Neural progenitor cell (in vitro differentiated cells): Measurements from ENCODE around the gene TSEN54. TPM values are rescaled to one million over a fixed set of nuclear protein-coding genes. Genes with fewer than 3 reads are reported as not detected.
A peak's percentile ranks its signal among the peaks of the same experiment; 100 is the strongest.

Experiments used
- DNase-seq: peaks from one replicate; pipeline ENCODE4 v3.0.0-alpha.2; 2016; ENCODE audit warnings: low spot score
- H2AFZ ChIP-seq: fragments of 200-600 bp; sonication (generic); replicated peaks from 2 replicates; pipeline ENCODE4 v1.6.1; 2016; ENCODE audit warnings: antibody characterized with exemption
- H3F3A ChIP-seq: fragments of 200-600 bp; sonication (generic); 2 replicates; pipeline ENCODE4 v1.6.1; 2016; ENCODE audit warnings: antibody characterized with exemption, low read depth
- H3K27ac ChIP-seq: fragments of 200-600 bp; sonication (generic); 2 replicates; pipeline ENCODE4 v1.5.1; 2016; ENCODE audit warnings: mild to moderate bottlenecking
- H3K27me3 ChIP-seq: fragments of 200-600 bp; sonication (generic); 2 replicates; pipeline ENCODE4 v1.6.1; 2016; ENCODE audit warnings: mild to moderate bottlenecking, moderate library complexity
- H3K36me3 ChIP-seq: fragments of 200-600 bp; sonication (generic); 2 replicates; pipeline ENCODE4 v1.5.1; 2016
- H3K4me1 ChIP-seq: fragments of 200-600 bp; sonication (generic); 2 replicates; pipeline ENCODE4 v1.6.1; 2016; ENCODE audit warnings: mixed run types
- H3K4me2 ChIP-seq: fragments of 200-600 bp; sonication (generic); 2 replicates; pipeline ENCODE4 v1.6.1; 2016
- H3K4me3 ChIP-seq: fragments of 200-600 bp; sonication (generic); 2 replicates; pipeline ENCODE4 v1.5.1; 2016
- H3K79me2 ChIP-seq: fragments of 200-600 bp; sonication (generic); 2 replicates; pipeline ENCODE4 v1.6.1; 2016; ENCODE audit warnings: low read depth
- H3K9ac ChIP-seq: fragments of 200-600 bp; sonication (generic); 2 replicates; pipeline ENCODE4 v1.6.1; 2016
- H3K9me3 ChIP-seq: fragments of 200-600 bp; sonication (generic); 2 replicates; pipeline ENCODE4 v1.5.1; 2016; ENCODE audit warnings: low read depth
- H4K20me1 ChIP-seq: fragments of 200-600 bp; sonication (generic); 2 replicates; pipeline ENCODE4 v1.6.1; 2016; ENCODE audit warnings: low read depth
- H3K27ac Mint-ChIP-seq: 3 replicates; pipeline ENCODE4 v1.8.0; 2021; ENCODE audit warnings: mixed read lengths
- H3K27me3 Mint-ChIP-seq: 2 replicates; pipeline ENCODE4 v1.8.0; 2022; ENCODE audit warnings: low read depth, mild to moderate bottlenecking, inconsistent platforms, moderate library complexity, mixed read lengths; ENCODE audit not compliant: insufficient read depth
- H3K36me3 Mint-ChIP-seq: 3 replicates; pipeline ENCODE4 v1.8.0; 2021; ENCODE audit warnings: mixed read lengths
- H3K4me1 Mint-ChIP-seq: 3 replicates; pipeline ENCODE4 v1.8.0; 2021; ENCODE audit warnings: mixed read lengths
- H3K4me3 Mint-ChIP-seq: 3 replicates; pipeline ENCODE4 v1.8.0; 2021; ENCODE audit warnings: mild to moderate bottlenecking, moderate library complexity, mixed read lengths
- H3K9me3 Mint-ChIP-seq: 3 replicates; pipeline ENCODE4 v1.8.0; 2020; ENCODE audit warnings: mixed read lengths
- CTCF ChIP-seq: fragments of 200-600 bp; sonication (generic); IDR thresholded peaks from 2 replicates; pipeline ENCODE4 v1.5.1; 2017; ENCODE audit warnings: antibody characterized with exemption, mild to moderate bottlenecking
- EZH2 ChIP-seq: fragments of 200-600 bp; sonication (generic); IDR thresholded peaks from 2 replicates; pipeline ENCODE4 v1.6.1; 2017; ENCODE audit warnings: antibody characterized with exemption, mild to moderate bottlenecking, moderate library complexity
- EZH2phosphoT487 ChIP-seq: fragments of 200-600 bp; sonication (generic); IDR thresholded peaks from 2 replicates; pipeline ENCODE4 v1.6.1; 2017; ENCODE audit warnings: antibody characterized with exemption
- total RNA-seq: library from RNA; depleted of rRNA; stranded (reverse); fragments of >200 nt; gene quantifications from 2 replicates; pipeline ENCODE4 v1.2.3, GENCODE V29; 2015; ENCODE audit warnings: low replicate concordance

TSEN54 gene
- total RNA-seq, 1 donor from 2014 or later, result 20.5 TPM

- no peak overlapping the region for H2AFZ ChIP-seq
- no peak overlapping the region for H3K4me2 ChIP-seq
- no peaks in the 10 kb centered on the region for H3K36me3 ChIP-seq
- Mint-ChIP-seq H3K36me3 (no peaks in the 10 kb centered on the region), H3K27me3 (peaks cover 6% of the 10 kb centered on the region), H3K9me3 (no peaks in the 10 kb centered on the region), H3K4me3 (no peak overlapping the region), H3K27ac (peak overlapping the region; percentile 48), H3K4me1 (peaks cover 16% of the 10 kb centered on the region)
- H3K4me1 ChIP-seq, result peaks cover 25% of the 10 kb centered on the region
- H3K9me3 ChIP-seq, result no peaks in the 10 kb centered on the region
- TF ChIP-seq EZH2phosphoT487 (no peak), EZH2 (no peak), CTCF (no peak)
- H3K79me2 ChIP-seq, result no peaks in the 10 kb centered on the region
- peak overlapping the region; percentile 74 for H3K27ac ChIP-seq
- H3F3A ChIP-seq, result peaks cover 11% of the 10 kb centered on the region
- peaks cover 4% of the 10 kb centered on the region for H4K20me1 ChIP-seq
- no peaks in the 10 kb centered on the region for H3K27me3 ChIP-seq
- peak; percentile 40 for DNase-seq
- H3K9ac ChIP-seq, result no peak overlapping the region
- H3K4me3 ChIP-seq, result no peak overlapping the region
Observed at GRCh38 chr17:75552425-75553294, 36.3 kb downstream of the TSEN54 start.

GRCh38 chr17:75553295-75554110 is 37.2 kb downstream of the TSEN54 start:
- peaks cover 25% of the 10 kb centered on the region for H3K4me1 ChIP-seq
- Mint-ChIP-seq H3K27me3 (peaks cover 6% of the 10 kb centered on the region), H3K36me3 (no peaks in the 10 kb centered on the region), H3K4me1 (peaks cover 16% of the 10 kb centered on the region), H3K9me3 (no peaks in the 10 kb centered on the region), H3K4me3 (no peak overlapping the region), H3K27ac (peak overlapping the region; percentile 12)
- H3K4me2 ChIP-seq, result no peak overlapping the region
- TF ChIP-seq CTCF (no peak), EZH2 (no peak), EZH2phosphoT487 (no peak)
- H4K20me1 ChIP-seq, result peaks cover 4% of the 10 kb centered on the region
- H3K4me3 ChIP-seq, result no peak overlapping the region
- DNase-seq, result no peak
- no peak overlapping the region for H3K9ac ChIP-seq
- H3K27ac ChIP-seq, result peak overlapping the region; percentile 74
- H3K27me3 ChIP-seq, result no peaks in the 10 kb centered on the region
- no peaks in the 10 kb centered on the region for H3K79me2 ChIP-seq
- no peak overlapping the region for H2AFZ ChIP-seq
- H3F3A ChIP-seq, result peaks cover 11% of the 10 kb centered on the region
- H3K36me3 ChIP-seq, result no peaks in the 10 kb centered on the region
- H3K9me3 ChIP-seq, result no peaks in the 10 kb centered on the region

GRCh38 chr17:75555679-75556153 is 39.4 kb downstream of the TSEN54 start:
- H3K79me2 ChIP-seq, result no peaks in the 10 kb centered on the region
- DNase-seq, result no peak
- H3K27me3 Mint-ChIP-seq, result peaks cover 6% of the 10 kb centered on the region
- H3K4me2 ChIP-seq, result no peak overlapping the region
- TF ChIP-seq EZH2phosphoT487 (no peak), EZH2 (no peak), CTCF (no peak)
- H3K9ac ChIP-seq, result no peak overlapping the region
- no peaks in the 10 kb centered on the region for H3K9me3 ChIP-seq
- H3K27me3 ChIP-seq, result no peaks in the 10 kb centered on the region
- no peaks in the 10 kb centered on the region for H3K36me3 Mint-ChIP-seq
- no peaks in the 10 kb centered on the region for H3F3A ChIP-seq
- H2AFZ ChIP-seq, result no peak overlapping the region
- H3K27ac ChIP-seq, result no peak overlapping the region
- H3K4me3 Mint-ChIP-seq, result no peak overlapping the region
- H3K4me3 ChIP-seq, result no peak overlapping the region
- peaks cover 4% of the 10 kb centered on the region for H4K20me1 ChIP-seq
- H3K4me1 Mint-ChIP-seq, result peaks cover 18% of the 10 kb centered on the region
- peaks cover 9% of the 10 kb centered on the region for H3K4me1 ChIP-seq
- H3K36me3 ChIP-seq, result no peaks in the 10 kb centered on the region
- H3K27ac Mint-ChIP-seq, result no peak overlapping the region
- no peaks in the 10 kb centered on the region for H3K9me3 Mint-ChIP-seq
